HTR-8/SVneo (cell line): ENCODE measurements around the gene LCP2.

Experiments used
- DNase-seq: peaks from one replicate; pipeline ENCODE4 v3.0.0; 2011; ENCODE audit warnings: low spot score, mixed read lengths; ENCODE audit not compliant: insufficient read length
- FAIRE-seq: peaks from 2 replicates; lab custom pipeline; 2011; peaks lifted over from hg19 to GRCh38; lab: Jason Lieb, UNC

The LCP2 gene

DNA sequence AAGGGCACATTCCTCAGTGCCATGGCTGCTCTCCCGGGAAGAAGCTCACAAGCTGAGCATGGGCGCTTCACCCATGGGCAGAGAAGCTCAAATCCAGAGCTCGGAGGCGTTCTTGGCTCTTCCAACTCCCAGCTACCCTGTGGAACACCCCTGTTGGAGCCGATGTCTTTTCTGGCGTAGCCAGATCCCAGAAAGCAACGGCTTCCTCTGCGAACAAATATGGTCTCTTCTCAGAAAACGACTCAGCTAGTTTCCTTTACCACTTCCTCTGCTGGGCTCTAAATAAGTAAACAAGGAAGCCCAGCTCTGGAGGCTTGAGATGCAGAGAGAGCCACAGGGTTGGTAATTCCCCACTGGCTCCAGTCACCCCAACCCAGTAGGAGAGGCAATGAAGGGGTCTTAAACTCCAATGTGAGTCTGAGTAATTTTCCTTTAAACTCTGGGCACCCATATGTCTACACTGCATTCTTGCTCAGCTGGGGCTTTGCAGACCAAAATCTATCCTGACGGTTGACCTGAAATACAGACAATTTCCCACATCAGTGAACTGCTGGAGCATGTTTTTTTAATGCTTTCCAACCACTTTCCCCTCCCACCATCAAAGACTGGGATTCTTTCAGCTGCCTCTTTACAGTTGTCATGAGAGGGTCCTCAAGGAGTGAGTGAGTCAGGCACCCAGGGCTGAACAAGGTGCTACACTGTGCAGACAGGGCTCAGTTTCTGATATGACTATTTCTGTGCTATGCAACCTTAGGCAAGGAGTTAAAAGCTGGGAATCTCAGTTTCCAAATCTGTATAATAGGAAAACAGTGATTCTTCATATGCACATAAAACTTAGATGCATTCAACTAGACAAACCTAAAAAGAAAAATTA is at the start of gene LCP2:
Gene LCP2, minus strand, starts transcription at position 189 of the 874 bp plus-strand sequence. Its CDS starts 166 bp downstream, at position 23.
- no peak for FAIRE-seq

DNA sequence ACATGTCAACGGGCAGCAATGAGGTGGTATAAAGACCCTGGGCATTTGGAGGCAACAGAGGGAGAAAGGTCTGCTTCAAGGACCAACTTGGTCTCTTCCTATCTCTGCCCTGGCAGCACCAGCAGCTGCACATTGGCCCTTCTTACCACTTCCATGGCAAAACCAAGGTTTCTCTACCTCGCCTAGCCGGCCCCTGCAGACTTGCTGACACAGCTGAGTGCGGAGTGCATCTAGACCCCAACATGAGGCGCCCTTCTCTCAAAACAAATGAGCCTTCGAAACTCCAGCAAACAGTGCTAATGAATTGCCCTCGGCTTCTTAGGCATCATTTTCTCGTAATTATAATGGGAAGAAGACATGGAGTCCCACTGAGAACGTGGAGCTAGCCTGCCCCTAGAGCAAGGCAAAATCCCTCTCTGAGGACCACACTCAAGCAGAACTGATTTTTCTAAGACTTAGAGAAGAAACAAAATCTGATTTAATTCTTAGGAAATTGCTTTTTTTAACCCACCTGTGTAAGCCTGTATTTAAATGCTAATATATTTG is 49.5 kb upstream of the LCP2 start:
- DNase-seq: no peak
- FAIRE-seq: no peak

More for the DNA sequence above, at the start of gene LCP2:
- no peak for DNase-seq

DNA sequence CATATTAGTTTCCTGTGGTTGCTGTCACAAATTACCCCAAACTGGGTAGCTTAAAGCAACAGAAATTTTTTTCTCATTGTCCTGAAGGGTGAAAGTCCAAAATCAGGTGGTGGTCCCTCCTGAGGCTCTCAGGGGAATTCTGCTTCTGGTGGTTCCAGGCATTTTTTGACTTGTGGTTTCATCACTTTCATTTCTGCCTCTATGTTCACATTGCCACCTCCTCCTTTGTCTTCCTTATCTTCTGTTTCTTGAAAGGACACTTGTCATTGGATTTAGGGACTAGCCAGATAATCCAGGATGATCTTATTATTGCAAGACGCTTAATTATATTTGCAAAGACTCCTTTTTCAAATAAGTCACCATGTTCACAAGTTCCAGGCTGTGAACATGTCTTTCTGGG is 48.4 kb upstream of the LCP2 start:
- FAIRE-seq: no peak
- no peak for DNase-seq

DNA sequence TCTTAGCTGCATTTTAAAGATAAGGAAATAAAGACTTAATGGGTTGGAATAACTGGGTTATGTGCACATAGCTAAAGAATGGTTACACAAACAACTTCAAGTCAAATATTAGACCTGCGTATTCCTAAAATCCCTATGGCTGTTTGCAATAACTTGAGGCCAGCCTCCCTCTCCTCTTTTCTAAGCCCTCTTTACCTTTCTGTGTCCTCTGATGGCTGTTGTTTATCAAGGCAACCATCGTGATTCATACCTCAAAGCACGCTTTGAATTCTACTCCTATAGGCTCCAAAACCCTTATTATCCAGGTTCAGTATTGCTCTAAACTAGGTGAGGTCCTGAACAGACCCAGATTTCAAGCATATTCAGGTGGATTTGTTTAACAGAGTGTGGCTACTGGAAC is 45.6 kb upstream of the LCP2 start:
- FAIRE-seq: no peak
- no peak for DNase-seq

DNA sequence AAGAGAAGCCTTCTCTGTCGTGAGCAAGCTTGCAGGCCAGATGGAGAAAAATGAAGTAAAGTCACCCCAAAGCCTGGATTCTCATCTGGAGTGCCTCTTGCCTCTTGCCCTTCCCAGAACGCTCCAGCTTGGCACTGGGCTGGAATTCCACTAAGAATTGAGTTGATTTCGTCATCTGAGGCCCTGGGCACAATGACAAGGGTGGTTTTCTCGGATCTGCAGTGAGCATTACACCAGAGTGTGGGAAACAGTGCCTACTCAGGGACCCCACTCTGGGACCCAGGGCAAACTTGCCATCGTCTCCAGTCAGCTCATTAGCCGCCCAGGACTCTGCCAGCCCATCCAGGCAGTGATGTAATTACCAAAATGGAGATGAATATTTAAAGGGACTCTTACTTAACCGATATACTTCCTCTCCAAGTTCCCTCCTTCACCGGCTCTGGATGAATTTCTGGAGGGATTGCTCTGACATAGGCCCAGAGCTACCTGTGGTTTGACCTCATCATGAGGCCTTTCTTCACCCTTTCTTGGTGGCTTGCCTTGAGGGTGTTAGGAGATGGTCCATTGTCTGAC is 44.7 kb upstream of the LCP2 start:
- DNase-seq (no peak), FAIRE-seq (no peak)

DNA sequence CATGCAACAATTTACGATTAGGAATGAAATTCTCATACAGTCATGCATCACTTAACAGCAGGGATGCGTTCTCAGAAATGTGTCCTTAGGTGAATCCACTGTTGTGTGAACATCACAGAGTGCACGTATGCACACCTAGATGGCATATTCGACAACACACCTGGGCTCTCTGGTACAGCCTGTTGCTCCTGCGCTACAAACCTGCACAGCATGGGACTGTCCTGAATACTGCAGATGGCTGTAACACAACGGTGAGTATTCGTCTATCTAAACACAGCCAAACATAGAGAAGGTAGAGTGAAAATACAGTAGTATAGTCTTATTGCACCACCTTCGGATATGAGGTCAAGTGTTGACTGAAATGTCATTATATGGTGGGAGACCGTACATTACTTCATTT is 44.0 kb upstream of the LCP2 start:
- no peak for FAIRE-seq
- DNase-seq: no peak

DNA sequence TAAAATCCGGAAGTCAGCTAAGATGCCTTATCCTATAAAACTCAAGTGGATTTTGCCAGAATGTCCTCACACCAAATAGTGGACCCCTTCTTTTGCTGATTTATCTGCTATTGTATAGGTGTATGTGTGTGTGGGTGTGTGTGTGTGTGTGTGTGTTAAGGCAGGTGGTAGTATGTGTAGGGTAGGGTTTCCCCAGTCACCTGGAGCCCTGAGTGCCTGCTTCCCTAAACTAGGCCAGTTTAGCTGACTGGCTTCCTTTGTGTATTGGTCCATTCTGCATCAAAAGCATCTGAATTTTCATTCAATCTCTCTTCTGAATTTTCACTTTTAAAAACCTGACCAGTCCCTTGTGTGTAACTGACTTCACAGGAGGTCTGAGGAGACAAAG is 42.2 kb upstream of the LCP2 start:
- no peak for FAIRE-seq
- DNase-seq: no peak

DNA sequence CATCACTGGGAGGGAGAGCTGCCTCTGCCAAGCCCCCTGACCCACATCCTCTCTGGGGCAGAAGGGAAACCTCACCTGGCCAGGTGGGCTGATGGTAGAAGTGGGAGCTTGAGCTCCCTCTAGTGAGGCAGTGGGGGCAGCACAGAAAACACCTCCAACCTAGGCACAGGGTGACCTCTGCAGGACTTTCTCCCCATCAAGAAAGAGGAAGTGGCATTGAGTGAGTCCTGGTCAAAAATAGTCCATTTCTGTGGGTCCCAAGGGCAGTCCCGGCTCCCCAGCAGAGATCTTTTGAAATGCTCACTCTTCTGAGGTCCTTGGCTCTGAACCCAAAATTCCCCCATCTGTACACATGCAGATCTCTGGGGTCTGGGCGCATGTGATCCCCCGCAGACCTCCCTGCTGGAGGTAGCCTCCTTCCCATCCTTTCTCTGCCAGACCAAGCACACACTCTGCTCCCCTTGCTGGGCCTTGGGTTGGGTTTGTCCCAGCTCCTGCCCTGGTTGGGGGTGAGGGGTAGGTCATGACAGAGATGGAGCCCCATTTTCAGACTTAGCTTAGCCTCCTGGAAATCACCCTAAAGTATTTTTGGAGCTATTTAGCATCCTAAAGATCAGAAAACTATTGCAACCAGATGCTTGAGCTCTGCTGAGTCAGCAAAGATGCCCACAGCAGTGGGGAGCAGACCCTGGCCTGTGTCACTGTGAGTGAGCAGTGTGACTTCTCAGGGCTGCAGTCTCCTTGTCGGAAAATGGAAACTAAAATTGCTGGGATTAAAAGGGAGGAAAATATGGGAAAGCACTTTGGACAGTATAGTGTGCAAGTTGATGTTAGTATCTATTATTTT is 41.6 kb upstream of the LCP2 start:
- DNase-seq (no peak), FAIRE-seq (no peak)

DNA sequence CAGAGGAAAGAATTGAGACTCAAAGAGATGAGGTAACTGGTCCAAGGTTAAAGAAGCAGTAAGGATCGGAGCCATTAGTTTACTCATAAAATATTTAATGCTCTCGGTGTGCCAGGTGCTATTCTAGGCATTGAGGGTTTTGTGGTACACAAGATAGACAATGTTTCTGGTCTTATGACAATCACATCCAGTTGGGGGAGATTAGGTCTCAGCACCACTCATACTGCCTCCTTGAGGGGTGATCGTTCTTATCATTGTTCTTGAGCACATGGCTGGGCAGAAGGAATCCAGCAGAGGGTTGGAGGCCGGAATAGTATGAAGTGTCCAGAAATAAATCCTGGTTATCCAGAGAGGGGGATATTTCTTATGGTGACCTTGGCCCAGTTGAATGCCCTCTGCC is 40.7 kb upstream of the LCP2 start:
- FAIRE-seq (no peak), DNase-seq (no peak)

DNA sequence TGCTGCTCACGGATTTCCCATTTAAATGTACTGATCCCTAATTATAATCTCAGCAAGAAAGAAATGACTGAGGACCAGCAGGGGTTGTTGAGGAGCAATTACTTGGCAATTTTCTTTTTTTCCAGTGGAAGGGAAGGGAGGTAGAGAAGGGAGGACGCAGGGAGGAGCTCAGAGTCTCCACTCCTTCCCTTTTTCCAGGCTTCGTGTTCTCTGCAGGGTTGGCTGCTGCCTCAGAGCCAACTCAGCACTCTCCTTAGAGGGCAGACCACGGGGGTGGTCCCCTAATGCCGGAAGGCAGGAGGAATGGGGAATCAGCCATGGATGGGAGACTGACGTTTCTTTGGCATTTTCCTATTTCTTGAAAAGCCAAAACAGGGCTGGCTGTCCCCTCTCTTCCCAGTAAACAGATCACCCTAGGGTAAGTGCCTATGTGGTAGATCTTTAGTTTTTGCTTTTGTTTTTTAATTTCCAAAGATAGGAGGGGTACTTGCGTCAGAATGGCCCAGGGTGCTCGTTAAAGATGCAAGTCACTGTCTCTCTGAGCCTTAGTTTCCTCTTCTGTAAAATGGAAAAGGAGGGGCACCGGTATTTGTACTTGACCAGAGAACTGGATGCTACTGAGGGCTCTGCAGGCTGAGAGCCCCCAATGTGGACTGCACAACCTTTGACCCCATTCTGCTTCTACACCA is 39.6 kb upstream of the LCP2 start:
- no peak for DNase-seq
- no peak for FAIRE-seq

DNA sequence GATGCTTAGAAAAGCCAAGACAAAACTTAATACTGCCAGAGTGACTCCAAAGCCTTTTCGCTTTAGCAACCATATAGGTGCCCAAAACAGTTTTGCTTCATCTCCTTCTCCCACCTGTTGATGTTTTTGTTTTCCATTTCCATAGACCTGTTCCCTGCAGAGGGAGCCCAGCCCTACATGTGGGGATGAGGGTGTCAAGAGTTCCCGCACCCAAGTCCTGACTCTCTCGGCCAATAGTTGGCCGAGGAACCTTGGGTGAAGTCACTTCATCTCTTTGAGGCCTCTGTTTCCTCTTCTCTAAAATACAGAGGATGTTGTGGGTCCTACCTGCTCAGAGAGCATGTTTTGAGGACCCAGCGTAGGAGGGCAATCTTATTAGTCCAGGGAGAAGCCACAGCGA is 38.5 kb upstream of the LCP2 start:
- no peak for FAIRE-seq
- DNase-seq: no peak

DNA sequence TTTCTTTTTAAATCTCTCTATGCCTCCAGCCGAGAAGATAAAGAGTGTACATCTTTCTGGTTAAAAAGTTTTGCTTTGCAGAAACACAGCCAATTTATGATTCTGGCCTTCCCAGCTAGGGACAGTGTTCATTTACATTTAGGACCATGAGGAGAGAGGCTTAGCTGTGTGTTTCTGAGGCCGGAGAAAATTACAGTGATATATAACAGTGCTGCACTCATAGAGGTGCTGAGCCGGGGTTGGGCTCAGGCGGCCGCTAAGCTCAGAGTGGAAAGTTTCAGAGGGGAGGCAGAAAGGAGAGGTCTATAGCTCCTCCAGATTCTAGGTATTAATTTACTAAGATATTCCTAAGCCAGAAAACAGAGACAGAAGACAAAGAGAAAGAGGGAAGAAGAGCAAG is 37.0 kb upstream of the LCP2 start:
- DNase-seq: no peak
- FAIRE-seq: no peak

DNA sequence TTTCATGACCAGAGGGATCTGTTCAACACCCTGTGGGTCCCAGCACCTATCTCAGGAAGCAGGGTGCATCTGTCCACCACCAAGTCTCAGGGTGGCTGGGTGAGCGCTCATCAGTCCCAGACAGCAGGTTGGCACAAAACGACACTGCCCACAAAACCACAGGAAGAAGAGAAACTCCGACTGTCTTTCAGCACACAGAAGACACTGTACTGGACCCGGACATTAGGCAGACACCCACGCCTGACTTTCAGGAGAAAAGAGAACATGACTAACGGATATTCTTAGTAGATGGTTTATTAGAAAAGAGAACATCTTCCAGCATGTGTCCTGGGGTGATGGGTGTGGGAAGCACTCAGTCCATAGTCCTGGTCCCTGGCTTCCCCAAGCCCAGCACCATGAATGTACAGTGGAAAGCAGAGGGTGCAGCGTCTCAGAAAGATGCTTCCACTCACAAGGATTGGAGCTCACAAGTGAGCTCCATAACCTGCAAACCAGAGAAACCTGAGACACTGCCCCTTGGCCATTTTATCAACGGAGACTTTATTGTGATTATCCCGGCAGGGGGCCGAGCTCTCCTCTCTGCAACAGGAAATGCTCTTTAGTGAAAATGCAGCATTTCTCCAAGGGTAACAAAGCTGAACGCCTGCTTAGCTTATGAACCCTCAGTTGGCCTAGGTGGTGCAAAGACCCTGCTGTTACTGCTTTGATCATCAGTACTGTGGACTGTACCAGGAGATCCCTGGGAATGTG is 35.8 kb upstream of the LCP2 start:
- no peak for FAIRE-seq
- DNase-seq: no peak

DNA sequence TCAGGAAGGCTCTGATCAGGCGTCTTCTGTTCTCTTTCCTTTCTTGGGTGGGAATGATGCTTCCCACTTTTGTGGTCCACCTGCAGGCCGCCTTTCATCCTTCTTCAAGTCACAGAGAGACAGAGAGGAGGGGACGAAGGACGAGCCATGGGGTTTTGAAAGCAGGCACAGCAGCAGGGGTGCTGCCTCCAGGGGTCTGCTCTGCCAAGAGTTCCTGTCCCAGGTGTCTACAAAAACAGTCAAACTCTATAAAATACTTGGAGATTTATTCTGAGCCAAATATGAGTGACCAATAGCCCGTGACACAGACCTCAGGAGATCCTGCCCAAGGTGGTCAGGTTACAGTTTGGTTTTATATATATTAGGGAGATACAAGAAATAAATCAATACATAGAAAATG is 34.5 kb upstream of the LCP2 start:
- no peak for FAIRE-seq
- DNase-seq: no peak

DNA sequence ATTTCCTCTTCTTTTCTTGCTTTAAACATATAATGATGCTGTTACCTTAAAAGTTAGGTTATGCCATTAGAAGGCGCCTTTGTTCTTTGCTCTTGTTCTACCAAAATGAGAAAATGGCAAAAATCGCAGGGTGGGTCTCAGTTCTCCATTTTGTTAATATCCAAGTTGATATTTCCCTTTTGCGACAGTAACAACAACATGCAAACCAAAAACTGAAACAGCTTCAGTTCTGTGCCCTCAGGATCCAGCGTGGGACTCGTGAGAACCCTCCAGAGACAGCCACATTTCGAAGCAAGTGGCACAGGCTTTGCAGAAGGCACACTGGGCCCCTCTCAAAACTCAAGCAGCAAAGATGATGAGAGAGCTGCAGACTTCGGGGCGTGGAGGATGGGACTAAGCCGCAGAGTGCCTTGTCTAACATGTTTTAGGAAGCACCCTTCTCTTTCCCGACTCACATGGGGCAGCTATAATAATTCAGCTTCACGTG is 33.0 kb upstream of the LCP2 start:
- FAIRE-seq (no peak), DNase-seq (no peak)

DNA sequence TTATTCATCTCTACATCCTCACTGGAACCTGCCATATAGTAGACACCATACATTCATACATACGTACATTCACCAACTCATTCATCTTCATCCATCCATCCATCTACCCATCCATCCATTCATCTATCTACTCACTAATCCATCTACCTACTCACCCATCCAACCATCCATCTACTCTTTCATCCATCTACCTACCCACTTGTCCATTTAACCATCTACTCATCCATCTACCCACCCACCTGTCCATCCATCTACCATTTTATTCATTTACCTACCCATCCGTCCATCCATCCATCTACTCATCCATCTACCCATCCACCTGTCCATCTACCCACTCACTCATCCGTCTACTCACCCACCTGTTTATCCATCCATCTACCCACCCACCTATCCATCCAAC is 31.9 kb upstream of the LCP2 start:
- DNase-seq: no peak
- FAIRE-seq: peak; percentile 31

DNA sequence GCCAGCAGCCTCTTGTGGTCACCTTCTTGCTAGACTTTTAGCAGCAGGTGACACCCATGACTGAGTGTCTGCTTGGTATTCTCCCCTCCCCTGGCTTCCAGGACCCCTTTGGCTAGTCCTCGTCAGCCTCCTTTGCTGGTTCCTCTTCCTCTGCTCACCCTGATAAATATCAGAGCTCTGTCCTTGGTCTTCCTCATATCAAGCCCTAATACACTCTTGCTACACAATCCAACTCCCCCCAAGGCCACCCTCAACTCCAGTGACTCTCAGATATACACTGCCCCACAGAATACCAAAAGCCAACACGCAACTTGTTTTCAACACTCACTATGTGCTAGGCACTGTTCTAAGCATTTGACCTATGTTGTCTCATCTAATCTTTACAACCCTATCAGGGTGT is 30.3 kb upstream of the LCP2 start:
- DNase-seq (no peak), FAIRE-seq (no peak)

DNA sequence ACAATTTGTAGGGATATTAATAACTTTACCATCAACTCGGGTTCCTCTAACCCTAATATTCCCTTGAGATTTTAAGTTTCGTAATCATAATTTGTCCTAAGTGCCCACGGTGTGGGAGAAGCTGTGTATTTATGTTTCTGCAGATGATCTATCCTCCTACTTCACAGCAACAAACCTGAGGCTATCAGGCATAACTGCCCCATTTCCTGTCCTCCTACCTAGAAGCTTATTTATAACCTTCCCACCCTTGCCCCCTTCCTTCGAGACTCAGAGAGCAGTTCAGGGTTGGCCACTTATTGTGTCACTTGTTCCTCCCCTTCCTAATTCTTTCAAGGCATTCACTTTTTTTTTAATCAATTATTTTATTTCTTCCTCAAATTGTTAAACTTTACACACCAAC is 29.6 kb upstream of the LCP2 start:
- no peak for DNase-seq
- FAIRE-seq: no peak

DNA sequence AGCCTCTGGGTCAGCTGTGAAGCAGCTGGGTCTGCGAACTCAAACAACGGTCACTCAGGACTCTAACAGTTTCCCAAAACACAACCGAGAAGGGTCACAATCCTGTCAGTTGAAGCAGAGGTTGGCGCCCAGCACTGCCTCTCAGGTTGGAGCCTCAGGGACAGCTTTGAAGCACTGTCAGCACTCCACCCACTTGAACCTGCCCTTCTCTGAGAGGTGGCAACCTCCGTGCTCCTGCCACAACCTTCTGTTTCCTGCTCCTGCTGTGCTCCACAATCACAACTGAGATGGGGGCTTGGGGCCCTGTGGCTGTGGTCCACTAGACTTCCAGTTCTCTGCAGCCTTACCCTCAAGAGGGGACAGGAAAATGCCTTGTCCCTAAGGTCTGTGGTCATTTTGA is 21.7 kb upstream of the LCP2 start:
- no peak for FAIRE-seq

More for the DNA sequence above, 21.7 kb upstream of the LCP2 start:
- DNase-seq: no peak
